ENCODE data around the gene SYNE1. TPM values are rescaled to one million over a fixed set of nuclear protein-coding genes. Genes with fewer than 3 reads are reported as not detected.
A peak's percentile ranks its signal among the peaks of the same experiment; 100 is the strongest.

SYNE1 gene
- total RNA-seq, 1 experiment from 2014 or later, result 6.5 TPM

DNA sequence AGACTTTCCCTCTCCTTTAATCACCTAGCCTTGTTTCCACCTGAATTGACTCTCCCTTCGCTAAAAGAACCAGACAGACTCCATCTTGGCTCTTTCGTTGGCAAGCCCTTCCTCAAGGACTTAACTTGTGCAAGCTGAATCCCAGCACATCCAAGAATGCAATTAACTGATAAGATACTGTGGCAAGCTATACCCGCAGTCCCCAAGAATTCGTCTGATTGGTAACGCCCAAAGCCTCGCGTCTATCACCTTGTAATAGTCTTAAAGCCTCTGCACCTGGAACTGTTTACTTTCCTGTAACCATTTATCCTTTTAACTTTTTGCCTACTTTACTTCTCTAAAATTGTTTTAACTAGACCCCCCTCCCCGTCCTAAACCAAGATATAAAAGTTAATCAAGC, 45.0 kb upstream of the SYNE1 start:
- ATAC-seq (no peak), DNase-seq (ENCODE audit: low spot score) (no peak)
- no peaks in the 10 kb centered on the region for H3K27me3 Mint-ChIP-seq (ENCODE audit: low read depth)
- ChIA-PET POLR2A (no interaction called here), CTCF (no interaction called here)
- peaks cover 67% of the 10 kb centered on the region for H3K4me1 Mint-ChIP-seq
- peak overlapping the region; percentile 98 for H3K27ac Mint-ChIP-seq
- no peaks in the 10 kb centered on the region; the same call in 1 of the 2 replicates for H3K36me3 Mint-ChIP-seq
- 0 out of 2 replicates have a peak overlapping the region, but pooled peaks have one; percentile 13 for H3K4me3 Mint-ChIP-seq
- TF ChIP-seq TEAD1 (CRISPR knock-in tag; IDR thresholded peaks at IDR 0.05), result no peak
- 0 out of 2 replicates have a peak, but pooled peaks have one; percentile 41 for TF ChIP-seq ZSCAN18 (CRISPR knock-in tag; IDR thresholded peaks at IDR 0.05)
- TF ChIP-seq GRHL2 (CRISPR knock-in tag; IDR thresholded peaks at IDR 0.05; ENCODE audit: insufficient replicate concordance, severe bottlenecking), result peak; percentile 67
- H3K9me3 Mint-ChIP-seq, result peaks cover 12% of the 10 kb centered on the region

DNA sequence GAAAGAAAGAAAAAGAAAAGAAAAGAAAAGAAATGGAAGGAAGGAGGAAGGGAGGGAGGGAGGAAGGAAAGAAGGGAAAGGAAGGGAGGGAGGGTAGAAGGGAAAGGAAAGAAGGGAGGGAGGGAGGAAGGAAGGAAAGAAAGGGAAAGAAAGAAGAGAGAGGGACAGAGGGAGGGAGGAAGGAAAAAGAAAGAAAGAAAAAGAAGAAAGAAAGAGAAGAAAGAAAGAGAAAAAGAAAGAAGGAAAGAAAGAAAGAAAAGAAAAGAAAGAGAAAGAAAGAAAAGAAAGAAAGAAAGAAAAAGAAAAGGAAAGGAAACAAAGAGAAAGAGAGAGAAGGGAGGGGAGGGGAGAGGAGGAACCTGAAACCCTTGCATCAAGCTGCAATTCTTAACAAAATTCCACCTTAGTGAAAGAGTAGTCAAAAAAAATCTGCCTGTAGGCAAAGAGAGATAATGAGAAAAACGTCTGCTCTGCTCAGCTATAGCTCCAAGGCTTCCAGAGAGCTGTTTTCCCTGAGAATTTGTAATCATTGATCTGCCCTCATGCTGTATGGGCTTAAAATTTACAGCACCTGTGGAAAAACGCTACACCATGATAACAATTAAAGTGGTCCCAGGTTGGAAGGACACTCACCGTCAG, 43.8 kb upstream of the SYNE1 start:
- peaks cover 11% of the 10 kb centered on the region for H3K9me3 Mint-ChIP-seq
- no peak for TF ChIP-seq NR3C1 (CRISPR knock-in tag; conservative IDR thresholded peaks at IDR 0.05; ENCODE audit: low read depth)
- TF ChIP-seq, protein P1, sequence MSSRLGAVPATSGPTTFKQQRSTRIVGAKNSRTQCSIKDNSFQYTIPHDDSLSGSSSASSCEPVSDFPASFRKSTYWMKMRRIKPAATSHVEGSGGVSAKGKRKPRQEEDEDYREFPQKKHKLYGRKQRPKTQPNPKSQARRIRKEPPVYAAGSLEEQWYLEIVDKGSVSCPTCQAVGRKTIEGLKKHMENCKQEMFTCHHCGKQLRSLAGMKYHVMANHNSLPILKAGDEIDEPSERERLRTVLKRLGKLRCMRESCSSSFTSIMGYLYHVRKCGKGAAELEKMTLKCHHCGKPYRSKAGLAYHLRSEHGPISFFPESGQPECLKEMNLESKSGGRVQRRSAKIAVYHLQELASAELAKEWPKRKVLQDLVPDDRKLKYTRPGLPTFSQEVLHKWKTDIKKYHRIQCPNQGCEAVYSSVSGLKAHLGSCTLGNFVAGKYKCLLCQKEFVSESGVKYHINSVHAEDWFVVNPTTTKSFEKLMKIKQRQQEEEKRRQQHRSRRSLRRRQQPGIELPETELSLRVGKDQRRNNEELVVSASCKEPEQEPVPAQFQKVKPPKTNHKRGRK (CRISPR knock-in tag; IDR thresholded peaks at IDR 0.05; ENCODE audit: borderline replicate concordance), result peak; percentile 99
- ChIA-PET CTCF (interaction anchor here (1.6 kb wide), 1 partner anchor 38 kb away, joined by 5 read pairs; no protein-coding TSS in a partner anchor), POLR2A (no interaction called here)
- ATAC-seq, result peak; percentile 11; the same call in 1 of the 2 replicates
- no peak for DNase-seq (ENCODE audit: low spot score)
- H3K4me3 Mint-ChIP-seq, result peak overlapping the region; percentile 2; the same call in 1 of the 2 replicates
- H3K4me1 Mint-ChIP-seq, result peaks cover 73% of the 10 kb centered on the region
- peak overlapping the region; percentile 96 for H3K27ac Mint-ChIP-seq
- no peaks in the 10 kb centered on the region; the same call in 1 of the 2 replicates for H3K36me3 Mint-ChIP-seq
- H3K27me3 Mint-ChIP-seq (ENCODE audit: low read depth), result no peaks in the 10 kb centered on the region

DNA sequence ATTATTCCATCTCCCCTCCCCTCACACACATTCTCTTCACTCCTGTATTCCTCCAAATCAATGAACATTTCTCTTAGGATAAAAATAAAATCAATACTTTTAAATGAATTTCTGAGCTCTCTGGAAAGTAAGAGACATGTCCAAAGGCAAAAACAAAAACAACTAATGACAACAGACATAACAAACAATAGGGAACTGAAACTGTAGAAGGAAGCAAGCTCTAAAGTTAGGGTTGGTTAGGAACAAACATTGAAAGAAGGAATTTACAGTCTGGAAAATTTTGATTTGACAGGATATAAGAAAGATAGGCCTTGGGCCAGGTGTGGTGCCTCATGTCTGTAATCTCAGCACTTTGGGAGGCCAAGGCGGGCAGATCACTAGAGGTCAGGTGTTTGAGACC, 43.0 kb upstream of the SYNE1 start:
- no peak for ATAC-seq
- CTCF ChIA-PET, result interaction anchor here (1.6 kb wide), 1 partner anchor 37 kb away, joined by 5 read pairs; no protein-coding TSS in a partner anchor
- no peak overlapping the region for H3K4me3 Mint-ChIP-seq

DNA sequence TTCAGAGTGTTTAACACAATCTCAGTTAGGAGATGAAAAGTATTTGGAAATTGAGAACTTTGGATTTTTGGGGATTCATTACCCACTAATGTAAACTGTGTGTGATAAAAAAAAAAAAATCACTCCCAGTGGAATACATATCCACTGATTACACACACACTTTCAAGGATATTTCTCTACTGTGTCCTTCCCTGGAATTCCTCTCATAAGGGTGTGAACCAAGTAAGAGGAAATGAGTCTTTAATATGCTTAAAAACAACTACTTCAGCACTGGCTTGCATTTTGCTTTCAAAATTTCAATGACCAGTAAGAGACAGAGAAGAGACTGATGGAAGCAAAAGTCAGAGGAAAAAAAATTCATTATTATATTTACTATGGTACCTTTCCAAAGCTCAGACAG, 36.1 kb upstream of the SYNE1 start:
- H3K4me3 Mint-ChIP-seq, result no peak overlapping the region
- no peaks in the 10 kb centered on the region for H3K36me3 Mint-ChIP-seq
- POLR2A ChIA-PET, result no interaction called here
- H3K27ac Mint-ChIP-seq, result no peak overlapping the region
- peaks cover 7% of the 10 kb centered on the region; the same call in 1 of the 2 replicates for H3K9me3 Mint-ChIP-seq
- peaks cover 17% of the 10 kb centered on the region for H3K4me1 Mint-ChIP-seq
- DNase-seq (ENCODE audit: low spot score) (no peak), ATAC-seq (no peak)
- no peaks in the 10 kb centered on the region for H3K27me3 Mint-ChIP-seq (ENCODE audit: low read depth)
- CTCF ChIA-PET, result no interaction called here
- TF ChIP-seq SOX15 (CRISPR knock-in tag; IDR thresholded peaks at IDR 0.05), result no peak
- TF ChIP-seq GRHL2 (CRISPR knock-in tag; IDR thresholded peaks at IDR 0.05; ENCODE audit: insufficient replicate concordance, severe bottlenecking), result no peak
- TF ChIP-seq, protein P2, sequence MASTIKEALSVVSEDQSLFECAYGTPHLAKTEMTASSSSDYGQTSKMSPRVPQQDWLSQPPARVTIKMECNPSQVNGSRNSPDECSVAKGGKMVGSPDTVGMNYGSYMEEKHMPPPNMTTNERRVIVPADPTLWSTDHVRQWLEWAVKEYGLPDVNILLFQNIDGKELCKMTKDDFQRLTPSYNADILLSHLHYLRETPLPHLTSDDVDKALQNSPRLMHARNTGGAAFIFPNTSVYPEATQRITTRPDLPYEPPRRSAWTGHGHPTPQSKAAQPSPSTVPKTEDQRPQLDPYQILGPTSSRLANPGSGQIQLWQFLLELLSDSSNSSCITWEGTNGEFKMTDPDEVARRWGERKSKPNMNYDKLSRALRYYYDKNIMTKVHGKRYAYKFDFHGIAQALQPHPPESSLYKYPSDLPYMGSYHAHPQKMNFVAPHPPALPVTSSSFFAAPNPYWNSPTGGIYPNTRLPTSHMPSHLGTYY (CRISPR knock-in tag; IDR thresholded peaks at IDR 0.05), result no peak
- no peak for TF ChIP-seq TEAD1 (CRISPR knock-in tag; IDR thresholded peaks at IDR 0.05)
- TF ChIP-seq PRDM15 (CRISPR knock-in tag; IDR thresholded peaks at IDR 0.05), result no peak
- no peak for TF ChIP-seq RORB (CRISPR knock-in tag; IDR thresholded peaks at IDR 0.05)
- TF ChIP-seq ZNF416 (CRISPR knock-in tag; IDR thresholded peaks at IDR 0.05), result no peak
- no peak for TF ChIP-seq SMAD4 (CRISPR knock-in tag; IDR thresholded peaks at IDR 0.05)
- no peak for TF ChIP-seq SP1 (CRISPR knock-in tag; conservative IDR thresholded peaks at IDR 0.05)

More for the DNA sequence above, 43.0 kb upstream of the SYNE1 start:
- POLR2A ChIA-PET, result no interaction called here
- Mint-ChIP-seq H3K36me3 (no peaks in the 10 kb centered on the region; the same call in 1 of the 2 replicates), H3K27me3 (ENCODE audit: low read depth) (no peaks in the 10 kb centered on the region), H3K4me1 (peaks cover 67% of the 10 kb centered on the region), H3K27ac (peak overlapping the region; percentile 96), H3K9me3 (peaks cover 9% of the 10 kb centered on the region)
- DNase-seq (ENCODE audit: low spot score), result no peak
- TF ChIP-seq GRHL2 (CRISPR knock-in tag; IDR thresholded peaks at IDR 0.05; ENCODE audit: insufficient replicate concordance, severe bottlenecking) (no peak), ZNF263 (CRISPR knock-in tag; IDR thresholded peaks at IDR 0.05; ENCODE audit: low read depth) (no peak), GTF2I (CRISPR knock-in tag; conservative IDR thresholded peaks at IDR 0.05) (no peak), JAZF1 (CRISPR knock-in tag; IDR thresholded peaks at IDR 0.05) (no peak), TEAD4 (CRISPR knock-in tag; IDR thresholded peaks at IDR 0.05) (no peak), SP1 (CRISPR knock-in tag; conservative IDR thresholded peaks at IDR 0.05) (no peak), NR1H2 (CRISPR knock-in tag; IDR thresholded peaks at IDR 0.05) (no peak), EMX1 (CRISPR knock-in tag; IDR thresholded peaks at IDR 0.05) (no peak), PRRX2 (CRISPR knock-in tag; IDR thresholded peaks at IDR 0.05) (no peak), IRF2 (CRISPR knock-in tag; IDR thresholded peaks at IDR 0.05; ENCODE audit: borderline replicate concordance, low read depth) (no peak), FOXK1 (CRISPR knock-in tag; IDR thresholded peaks at IDR 0.05) (no peak), NR3C1 (CRISPR knock-in tag; conservative IDR thresholded peaks at IDR 0.05; ENCODE audit: low read depth) (no peak)
- TF ChIP-seq, protein P3, sequence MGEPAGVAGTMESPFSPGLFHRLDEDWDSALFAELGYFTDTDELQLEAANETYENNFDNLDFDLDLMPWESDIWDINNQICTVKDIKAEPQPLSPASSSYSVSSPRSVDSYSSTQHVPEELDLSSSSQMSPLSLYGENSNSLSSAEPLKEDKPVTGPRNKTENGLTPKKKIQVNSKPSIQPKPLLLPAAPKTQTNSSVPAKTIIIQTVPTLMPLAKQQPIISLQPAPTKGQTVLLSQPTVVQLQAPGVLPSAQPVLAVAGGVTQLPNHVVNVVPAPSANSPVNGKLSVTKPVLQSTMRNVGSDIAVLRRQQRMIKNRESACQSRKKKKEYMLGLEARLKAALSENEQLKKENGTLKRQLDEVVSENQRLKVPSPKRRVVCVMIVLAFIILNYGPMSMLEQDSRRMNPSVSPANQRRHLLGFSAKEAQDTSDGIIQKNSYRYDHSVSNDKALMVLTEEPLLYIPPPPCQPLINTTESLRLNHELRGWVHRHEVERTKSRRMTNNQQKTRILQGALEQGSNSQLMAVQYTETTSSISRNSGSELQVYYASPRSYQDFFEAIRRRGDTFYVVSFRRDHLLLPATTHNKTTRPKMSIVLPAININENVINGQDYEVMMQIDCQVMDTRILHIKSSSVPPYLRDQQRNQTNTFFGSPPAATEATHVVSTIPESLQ (CRISPR knock-in tag; IDR thresholded peaks at IDR 0.05), result no peak

Measured in WTC11 (cell line).